Stomach (tissue), 4 donors: ENCODE data around the gene ETS1.

Experiments
- CTCF ChIP-seq, 7 experiments: fragments of 450-650 bp in 4 of 7; fragments of 200-600 bp in 3 of 7; sonication (generic) in 3 of 7; IDR thresholded peaks; one replicate each; pipeline ENCODE4 v1.5.1; 2016 to 2019; ENCODE audit warnings: antibody characterized with exemption in 7 of 7, control low read depth in 2 of 7, mild to moderate bottlenecking in 1 of 7
- EP300 ChIP-seq: sonication (generic); formaldehyde crosslinking; IDR thresholded peaks from one replicate; pipeline ENCODE4 v1.6.1; 2017; ENCODE audit warnings: antibody characterized with exemption
- POLR2A ChIP-seq, 4 donors: fragments of 450-650 bp; IDR thresholded peaks; one replicate each; pipeline ENCODE4 v1.6.1; 2016; ENCODE audit warnings: antibody characterized with exemption in 4 of 4, control low read depth in 2 of 4, mild to moderate bottlenecking in 1 of 4, moderate library complexity in 1 of 4
- POLR2AphosphoS5 ChIP-seq, 3 donors: sonication (generic); formaldehyde crosslinking; IDR thresholded peaks; one replicate each; pipeline ENCODE4 v1.6.1; 2016; ENCODE audit warnings: antibody characterized with exemption in 3 of 3

- TF ChIP-seq CTCF (IDR thresholded peaks at IDR 0.05) (no peak), POLR2A (IDR thresholded peaks at IDR 0.05) (no peak), POLR2AphosphoS5 (IDR thresholded peaks at IDR 0.05) (no peak), EP300 (no peak)
Measured at GRCh38 chr11:128567130-128567529, 20.2 kb downstream of the ETS1 start.
